DND-41 (cell line): ENCODE measurements around the gene MICAL3.

Source experiments
- CTCF ChIP-seq: IDR thresholded peaks from 2 replicates; pipeline ENCODE4 v1.5.1; 2012; ENCODE audit warnings: borderline replicate concordance, low read length, moderate library complexity, mild to moderate bottlenecking; ENCODE audit not compliant: poor library complexity, severe bottlenecking; ENCODE audit errors: extremely low read depth
- EZH2 ChIP-seq: IDR thresholded peaks from 3 replicates; pipeline ENCODE4 v1.6.1; 2012; ENCODE audit warnings: borderline replicate concordance, low read depth, mild to moderate bottlenecking, moderate library complexity, low read length, inconsistent platforms; ENCODE audit not compliant: severe bottlenecking

GRCh38 chr22:17783312-17783711, 241.0 kb downstream of the MICAL3 start:
- TF ChIP-seq CTCF (no peak), EZH2 (no peak)
